HG03135 (cell line): ENCODE measurements around the gene ZNF451.
A peak's percentile ranks its signal among the peaks of the same experiment; 100 is the strongest.
"Not testable (repeated sequence)": the region's sequence is repeated elsewhere in the genome, so short reads cannot be mapped to it uniquely, and the experiment has no call there.

Source experiments
- ATAC-seq: cut with Tn5 transposase; IDR thresholded peaks from one replicate; pipeline ENCODE4 v1.9.1; 2021; ENCODE audit warnings: mild to moderate bottlenecking, moderate library complexity; ENCODE audit not compliant: unreplicated experiment

The ZNF451 gene, protein sequence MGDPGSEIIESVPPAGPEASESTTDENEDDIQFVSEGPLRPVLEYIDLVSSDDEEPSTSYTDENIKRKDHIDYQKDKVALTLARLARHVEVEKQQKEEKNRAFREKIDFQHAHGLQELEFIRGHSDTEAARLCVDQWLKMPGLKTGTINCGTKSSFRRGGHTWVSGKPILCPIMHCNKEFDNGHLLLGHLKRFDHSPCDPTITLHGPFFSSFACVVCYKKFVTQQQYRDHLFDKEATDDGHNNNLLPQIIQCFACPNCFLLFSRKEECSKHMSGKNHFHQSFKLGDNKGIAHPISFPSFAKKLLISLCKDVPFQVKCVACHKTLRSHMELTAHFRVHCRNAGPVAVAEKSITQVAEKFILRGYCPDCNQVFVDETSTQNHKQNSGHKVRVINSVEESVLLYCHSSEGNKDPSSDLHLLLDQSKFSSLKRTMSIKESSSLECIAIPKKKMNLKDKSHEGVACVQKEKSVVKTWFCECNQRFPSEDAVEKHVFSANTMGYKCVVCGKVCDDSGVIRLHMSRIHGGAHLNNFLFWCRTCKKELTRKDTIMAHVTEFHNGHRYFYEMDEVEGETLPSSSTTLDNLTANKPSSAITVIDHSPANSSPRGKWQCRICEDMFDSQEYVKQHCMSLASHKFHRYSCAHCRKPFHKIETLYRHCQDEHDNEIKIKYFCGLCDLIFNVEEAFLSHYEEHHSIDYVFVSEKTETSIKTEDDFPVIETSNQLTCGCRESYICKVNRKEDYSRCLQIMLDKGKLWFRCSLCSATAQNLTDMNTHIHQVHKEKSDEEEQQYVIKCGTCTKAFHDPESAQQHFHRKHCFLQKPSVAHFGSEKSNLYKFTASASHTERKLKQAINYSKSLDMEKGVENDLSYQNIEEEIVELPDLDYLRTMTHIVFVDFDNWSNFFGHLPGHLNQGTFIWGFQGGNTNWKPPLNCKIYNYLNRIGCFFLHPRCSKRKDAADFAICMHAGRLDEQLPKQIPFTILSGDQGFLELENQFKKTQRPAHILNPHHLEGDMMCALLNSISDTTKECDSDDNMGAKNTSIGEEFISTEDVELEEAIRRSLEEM

DNA sequence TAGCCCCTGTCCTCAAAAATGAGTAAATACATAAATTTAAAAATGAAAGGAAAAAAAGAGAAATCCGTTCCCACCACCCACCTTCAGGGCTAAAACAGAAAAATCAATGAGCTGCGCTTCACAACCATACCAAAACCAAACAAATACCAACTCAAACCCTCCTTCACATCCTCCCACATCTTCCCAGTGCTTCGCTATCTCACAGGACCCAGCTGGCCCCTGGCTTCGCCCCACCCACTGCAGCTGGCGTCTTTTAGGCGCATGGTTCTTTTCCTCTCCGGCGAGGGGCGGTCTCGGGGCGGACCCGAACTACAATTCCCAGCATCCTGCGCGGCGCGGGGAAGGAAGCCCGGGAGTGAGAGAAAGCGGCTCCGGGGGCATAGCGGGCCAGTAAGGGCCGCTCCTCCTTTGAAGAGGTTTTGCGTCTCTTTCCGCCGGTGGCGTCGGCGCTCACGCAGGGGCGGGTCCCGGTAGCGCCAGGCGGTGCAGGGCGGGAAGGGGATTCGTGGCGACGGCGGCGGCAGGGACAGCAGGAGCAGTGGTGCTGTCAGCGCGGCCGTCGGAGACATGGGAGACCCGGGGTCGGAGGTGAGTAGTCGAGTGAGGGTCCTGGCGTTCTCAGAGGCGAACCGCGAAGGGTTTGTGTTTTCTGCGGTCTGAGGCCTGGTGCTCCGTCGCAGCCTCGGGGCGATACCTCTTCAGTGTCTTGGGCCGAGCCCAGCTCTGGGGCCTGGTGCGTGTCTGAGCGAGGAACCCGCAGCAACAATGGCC, at the start of gene ZNF451:
ZNF451 (plus strand) TSS at position 502 of the 771 bp plus-strand sequence; CDS start at position 568, 66 bp downstream.
- peak; percentile 91 for ATAC-seq

DNA sequence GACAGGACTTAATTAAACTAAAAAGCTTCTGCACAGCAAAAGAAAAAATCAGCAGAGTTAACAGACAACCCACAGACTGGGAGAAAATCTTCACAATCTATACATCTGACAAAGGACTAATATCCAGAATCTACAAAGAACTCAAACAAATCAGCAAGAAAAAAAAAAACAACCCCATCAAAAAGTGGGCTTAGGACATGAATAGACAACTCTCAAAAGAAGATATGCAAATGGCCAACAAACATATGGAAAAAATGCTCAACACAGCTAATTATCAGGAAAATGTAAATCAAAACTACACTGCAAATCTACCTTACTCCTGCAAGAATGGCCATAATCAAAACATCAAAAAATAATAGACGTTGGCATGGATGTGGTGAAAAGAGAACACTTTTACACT, 45.9 kb upstream of the ZNF451 start:
- not testable (repeated sequence) for ATAC-seq

DNA sequence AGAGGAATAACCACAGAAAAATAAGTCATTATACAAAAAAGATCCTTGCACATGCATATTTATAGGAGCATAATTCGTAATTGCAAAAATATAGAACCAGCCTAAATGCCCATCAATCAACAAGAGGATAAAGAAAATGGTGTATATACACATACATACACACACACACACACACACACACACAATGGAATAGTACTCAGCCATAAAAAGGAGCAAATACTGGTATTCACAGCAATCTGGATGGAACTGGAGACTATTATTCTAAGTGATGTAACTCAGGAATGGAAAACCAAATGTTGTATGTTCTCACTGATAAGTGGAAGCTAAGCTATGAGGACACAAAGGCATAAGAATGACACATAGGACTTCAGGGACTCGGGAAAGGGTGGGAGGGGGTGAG, 45.4 kb upstream of the ZNF451 start:
- no peak for ATAC-seq

DNA sequence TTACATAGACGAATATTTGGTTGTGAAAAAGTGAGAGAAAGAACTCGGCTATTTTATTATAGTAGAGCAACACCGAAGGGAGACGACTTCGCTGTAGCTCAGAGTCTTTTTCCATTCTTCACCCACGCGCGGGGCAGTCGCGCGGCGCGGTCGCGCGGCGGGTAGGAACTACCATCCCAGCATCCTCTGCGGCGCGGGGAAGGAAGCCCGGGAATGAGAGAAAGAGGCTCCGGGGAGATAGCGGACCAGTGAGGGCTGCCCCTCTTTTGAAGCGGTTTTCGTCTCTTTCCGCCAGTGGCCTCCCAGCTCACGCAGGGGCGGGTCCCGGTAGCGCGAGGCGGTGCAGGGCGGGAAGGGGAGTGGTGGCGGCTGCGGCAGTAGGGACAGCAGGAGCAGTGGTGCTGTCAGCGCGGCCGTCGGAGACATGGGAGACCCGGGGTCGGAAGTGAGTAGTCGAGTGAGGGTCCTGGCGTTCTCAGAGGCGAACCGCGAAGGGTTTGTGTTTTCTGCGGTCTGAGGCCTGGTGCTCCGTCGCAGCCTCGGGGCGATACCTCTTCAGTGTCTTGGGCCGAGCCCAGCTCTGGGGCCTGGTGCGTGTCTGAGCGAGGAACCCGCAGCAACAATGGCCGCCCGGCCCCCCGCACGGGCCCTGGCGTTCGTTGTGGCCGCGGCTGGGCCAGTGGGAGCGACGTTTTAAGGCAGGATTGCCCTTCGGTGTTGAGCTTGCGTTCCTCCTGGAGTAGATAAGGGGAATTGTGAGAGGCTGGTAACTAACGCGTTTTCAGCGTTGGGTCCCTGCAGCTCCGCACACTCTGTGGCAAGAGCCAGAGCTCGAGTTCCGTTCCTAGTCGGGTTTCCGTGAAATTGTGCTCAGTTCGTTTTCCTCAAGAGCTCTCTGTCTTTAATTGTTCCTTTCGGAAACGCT, 43.4 kb upstream of the ZNF451 start, which contains the start of gene KIAA1586:
KIAA1586 (plus strand) TSS at position 362 of the 925 bp plus-strand sequence; CDS start at position 425, 63 bp downstream.
- peak; percentile 90 for ATAC-seq

DNA sequence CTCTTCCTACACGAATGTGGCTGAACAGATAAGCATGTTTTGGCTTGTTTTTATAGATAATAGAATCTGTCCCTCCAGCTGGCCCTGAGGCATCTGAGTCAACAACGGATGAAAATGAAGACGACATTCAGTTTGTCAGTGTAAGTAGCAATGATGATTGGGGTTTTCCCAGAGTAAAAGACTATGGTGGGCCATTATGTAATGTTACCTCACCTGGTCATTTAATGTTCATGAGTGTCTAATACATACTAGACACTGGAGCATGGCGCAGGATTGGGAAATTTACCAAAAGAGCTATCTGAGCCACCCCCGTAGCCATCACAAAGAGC, 42.8 kb upstream of the ZNF451 start:
- ATAC-seq = peak; percentile 22

DNA sequence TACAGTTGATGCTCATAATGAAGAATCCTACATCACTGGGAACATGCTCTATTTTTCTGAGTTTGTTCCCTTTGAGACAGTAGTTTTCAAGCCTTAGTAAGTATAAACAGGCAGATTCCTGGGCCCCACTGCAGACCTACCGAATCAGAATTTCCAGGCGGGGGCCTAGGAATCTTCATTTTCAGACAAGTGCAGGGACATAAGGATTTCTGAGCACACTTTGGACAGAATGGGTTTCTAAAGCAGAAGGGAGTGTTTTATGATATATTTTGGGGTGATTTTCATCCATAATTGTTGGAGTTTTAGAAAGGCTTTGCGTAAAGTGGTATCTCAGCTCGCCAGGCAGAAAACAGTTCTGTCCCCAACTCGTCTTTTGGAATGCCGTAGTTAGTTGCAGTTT, 42.1 kb upstream of the ZNF451 start:
- ATAC-seq = not testable (repeated sequence)

DNA sequence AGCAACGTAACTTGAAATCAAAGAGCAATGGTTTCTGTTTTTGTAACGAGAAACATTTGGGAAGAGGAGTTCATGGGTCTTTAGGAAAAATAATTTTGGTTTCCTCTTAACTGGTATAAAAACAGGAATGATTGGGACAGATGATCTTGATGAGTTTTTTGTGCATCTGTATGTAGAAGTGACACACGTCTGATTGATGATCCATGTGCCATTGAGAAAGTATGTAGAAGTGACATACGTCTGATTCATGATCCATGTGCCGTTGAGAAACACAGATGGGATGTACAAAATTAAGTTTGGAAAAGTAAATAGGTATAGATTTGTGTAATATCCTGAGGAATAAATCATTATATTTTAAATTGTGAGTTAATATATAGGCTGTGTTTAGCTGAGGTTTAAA, 41.4 kb upstream of the ZNF451 start:
- ATAC-seq = no peak

DNA sequence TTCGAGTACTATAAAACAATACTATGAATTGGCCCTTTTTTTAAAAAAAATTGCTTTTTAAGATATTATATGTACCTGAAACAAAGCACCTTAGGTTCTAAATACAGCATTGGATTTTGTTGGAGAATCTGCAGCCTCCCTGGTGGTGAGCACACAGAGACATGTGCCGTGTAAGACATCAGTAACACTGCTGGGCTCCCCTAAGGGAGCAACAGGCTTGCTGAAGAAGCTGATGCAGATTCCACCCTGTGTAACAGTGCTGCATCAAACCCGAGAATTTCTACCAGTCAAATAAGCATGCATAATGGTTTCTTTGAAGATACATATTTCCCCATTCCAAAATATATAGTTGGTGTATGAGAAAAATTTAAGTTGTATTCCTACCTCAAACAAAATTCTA, 26.1 kb upstream of the ZNF451 start:
- ATAC-seq = no peak

DNA sequence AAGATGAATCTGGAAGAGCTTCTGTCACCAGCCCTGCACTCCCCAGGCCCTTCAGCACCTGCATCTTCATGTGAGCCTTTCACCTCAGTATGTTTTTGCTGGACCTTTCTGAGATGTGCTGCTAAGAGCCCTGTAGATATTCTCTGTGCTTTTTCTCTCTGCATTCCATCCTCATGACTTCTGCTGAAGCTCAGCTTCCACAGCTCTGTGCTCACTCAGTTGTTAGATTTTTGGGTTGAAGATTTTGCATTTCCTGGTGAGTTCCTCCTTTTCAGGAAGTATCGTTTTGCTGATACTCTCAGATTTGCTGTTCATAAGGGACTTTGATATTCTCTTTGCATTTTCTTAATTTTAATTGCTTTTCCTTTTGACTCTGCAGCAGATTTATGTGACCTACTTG, 25.2 kb upstream of the ZNF451 start:
- ATAC-seq = no peak

DNA sequence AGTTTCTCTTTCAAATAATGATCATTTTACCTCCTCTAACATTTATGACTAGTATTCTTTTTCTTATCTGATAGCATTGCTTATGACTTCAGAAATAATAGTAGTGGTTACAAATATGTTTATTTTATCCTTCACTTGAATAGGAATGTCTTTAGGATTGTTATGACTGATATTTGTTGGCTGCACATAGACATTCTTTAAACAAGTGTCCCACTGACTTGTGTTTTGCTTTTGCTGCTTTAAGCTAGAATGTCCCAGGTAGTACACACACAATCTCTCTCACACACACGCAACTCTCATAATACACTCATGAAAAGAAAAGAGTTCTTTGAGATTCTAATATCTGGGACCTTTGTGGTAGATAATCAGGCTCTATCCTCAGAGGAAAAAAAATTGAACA, 21.9 kb upstream of the ZNF451 start:
- ATAC-seq = no peak

DNA sequence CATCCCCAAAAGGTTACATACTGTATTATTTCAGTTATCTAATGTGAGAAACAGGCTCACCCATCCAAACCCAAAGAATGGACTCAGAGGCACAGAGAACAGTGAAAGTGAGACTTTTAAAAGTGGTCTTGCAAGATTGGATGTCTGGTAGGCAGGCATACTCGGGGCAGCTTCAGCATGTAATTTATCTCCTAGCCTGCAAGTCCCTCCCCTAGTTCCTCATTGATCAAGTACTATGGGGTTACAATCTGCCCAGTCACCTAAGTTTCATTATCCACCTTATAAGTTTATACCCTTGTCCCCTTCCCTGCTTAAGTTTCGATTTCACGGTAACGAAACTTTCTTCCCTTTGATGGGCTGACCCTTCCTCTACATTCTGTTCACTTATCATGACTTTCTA, 20.8 kb upstream of the ZNF451 start:
- no peak for ATAC-seq

DNA sequence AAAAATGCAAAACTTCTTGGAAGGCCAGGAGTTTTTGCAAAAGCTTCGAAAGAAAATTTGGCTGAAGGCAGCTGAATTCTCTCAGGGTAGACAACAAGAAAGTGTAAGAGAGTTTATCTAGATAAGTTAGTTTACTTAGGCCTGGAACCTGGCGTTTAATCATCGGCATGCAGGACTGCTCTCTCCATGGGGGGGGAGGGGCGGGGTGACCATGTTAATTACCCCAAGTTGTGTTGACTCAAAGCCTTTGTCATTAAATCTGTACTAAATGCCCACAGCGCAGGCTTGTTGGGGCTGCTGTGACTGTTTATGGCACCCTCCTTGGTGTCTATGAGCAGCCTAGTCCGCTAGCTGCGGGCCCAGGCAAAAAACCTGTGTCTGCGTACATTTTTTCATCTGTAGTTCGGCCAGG, 20.1 kb upstream of the ZNF451 start:
- ATAC-seq = no peak

DNA sequence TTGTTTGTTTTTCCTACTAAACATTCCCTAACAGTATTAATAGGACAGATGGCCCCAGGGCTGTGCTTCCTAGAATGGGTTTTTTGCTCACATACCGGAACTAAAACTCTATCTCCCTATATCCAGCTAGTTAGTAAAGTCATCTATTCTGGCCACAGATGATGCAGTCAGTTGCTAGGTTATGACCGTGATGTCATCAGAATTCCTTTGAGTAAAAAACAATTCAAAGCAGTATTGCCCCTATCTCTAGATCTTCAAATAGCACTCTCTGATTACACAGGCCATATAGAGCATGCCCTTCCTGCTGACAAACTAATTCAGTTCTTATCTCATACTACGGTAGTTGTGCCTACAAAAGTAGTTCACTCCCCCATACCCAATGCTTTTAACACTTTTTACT, 17.9 kb upstream of the ZNF451 start:
- no peak for ATAC-seq

DNA sequence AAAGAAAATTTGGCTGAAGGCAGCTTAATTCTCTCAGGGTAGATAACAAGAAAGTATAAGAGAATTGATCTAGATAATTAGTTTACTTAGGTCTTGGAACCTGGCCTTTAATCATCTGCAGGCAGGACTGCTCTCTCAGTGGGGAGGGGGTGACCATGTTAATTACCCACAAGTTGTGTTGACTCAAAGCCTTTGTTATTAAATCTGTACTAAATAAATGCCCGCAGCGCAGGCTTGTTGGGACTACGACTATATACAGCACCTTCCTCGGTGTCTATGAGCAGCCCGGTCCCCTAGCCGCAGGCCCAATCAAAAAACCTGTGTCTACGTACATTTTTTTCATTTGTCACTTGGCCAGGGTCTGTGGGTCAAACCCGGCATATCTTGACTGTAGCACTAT, 15.6 kb upstream of the ZNF451 start:
- no peak for ATAC-seq

DNA sequence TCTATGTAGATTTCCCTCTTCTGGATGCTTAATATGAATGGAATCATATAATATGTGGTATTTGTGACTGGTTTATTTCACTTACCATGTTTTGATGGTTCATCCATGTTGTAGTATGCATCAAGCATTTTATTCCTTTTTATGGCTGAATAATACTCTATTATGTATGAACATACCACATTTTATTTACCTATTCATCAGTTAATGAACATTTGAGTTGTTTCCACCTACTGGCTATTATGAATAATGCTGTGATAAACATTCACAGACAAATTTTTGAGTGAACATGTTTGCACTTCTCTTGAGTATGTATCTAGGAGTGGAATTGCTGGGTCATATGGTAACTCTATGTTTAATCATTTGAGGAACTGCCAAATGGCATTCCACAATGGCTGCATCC, 14.9 kb upstream of the ZNF451 start:
- no peak for ATAC-seq

DNA sequence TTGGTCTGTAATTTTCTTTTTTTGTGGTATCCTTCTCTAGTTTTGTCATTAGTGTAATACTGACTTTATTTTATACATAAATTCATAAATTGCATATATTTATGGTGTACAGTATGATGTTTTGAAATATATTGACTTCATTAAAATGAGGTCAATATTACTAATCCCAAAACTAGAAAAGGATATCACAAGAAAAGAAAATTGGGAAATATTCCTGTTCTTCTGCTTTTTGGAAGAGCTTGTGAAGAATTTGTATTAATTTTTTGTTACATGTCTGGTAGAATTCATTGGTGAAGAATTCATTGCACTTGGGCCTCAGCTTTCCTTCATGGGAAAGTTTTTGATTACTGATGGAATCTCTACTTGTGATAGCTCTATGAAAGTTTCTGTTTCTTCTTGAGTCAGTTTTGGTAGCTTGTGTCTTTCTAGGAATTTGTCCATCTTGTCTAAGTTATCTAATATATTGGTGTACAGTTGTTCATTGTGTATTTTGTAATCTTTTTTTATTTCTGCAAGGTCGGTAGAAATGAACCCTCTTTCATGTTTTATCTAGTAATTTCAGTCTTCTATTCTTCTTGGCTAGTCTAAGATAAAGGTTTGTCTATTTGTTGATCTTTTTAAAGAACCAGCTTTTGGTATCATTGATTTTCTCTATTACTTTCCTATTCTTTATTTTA, 11.3 kb upstream of the ZNF451 start:
- ATAC-seq = no peak

DNA sequence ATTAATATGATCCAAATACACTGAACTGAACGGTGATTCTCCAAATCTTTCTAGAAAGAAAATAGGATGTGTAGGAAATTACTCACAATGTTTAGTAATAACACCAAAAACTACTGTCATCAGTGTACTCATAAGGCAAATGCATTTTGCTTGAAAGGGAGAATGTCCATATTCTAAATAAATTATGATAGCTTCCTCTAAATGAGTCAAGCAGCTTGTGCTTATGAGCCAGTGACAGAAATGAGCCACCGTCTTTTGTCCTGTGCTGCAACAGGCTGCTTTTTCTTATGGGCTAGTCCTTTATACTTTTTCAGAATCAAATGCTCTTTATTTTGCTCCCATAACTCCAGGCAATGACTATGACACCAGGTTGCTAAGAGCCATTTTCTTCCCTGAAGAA, 4.5 kb upstream of the ZNF451 start:
- no peak for ATAC-seq

DNA sequence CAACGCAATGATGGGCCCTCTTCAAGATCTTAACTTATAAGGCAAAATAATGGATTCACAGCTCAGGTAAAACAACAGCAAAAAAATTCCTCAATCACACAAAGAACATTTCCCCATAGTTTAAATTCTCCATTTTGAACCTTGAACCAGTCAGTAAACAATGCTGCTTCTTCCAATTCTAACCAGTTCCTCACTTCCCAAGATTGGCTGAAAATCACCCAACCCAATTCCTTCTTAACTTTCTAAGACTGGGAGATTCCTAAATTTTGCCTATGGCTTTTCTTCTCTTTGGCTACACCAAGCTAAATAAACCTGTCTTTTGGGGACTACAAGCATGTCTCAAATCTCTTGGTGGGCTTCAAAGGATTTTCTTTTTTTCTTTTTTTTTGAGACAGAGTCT, 3.1 kb upstream of the ZNF451 start:
- ATAC-seq = no peak

DNA sequence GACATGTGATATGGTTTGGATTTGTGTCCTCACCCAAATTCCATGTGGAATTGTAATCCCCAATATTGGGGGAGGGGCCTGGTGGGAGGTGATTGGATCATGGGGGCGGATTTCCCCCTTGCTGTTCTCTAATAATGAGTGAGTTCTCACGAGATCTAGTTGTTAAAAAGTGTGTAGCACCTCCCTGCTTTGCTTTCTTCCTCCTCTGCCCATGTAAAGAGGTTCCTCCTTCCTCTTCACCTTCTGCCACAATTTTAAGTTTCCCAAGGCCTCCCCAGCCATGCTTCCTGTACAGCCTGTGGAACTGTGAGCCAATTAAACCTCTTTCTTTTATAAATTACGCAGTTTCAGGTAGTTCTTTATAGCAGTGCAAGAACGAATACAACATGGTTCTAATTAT, 2.1 kb upstream of the ZNF451 start:
- ATAC-seq = no peak
